ENCODE data around the gene SSTR3.
"Not testable (repeated sequence)": the region's sequence is repeated elsewhere in the genome, so short reads cannot be mapped to it uniquely, and the experiment has no call there.

Gene SSTR3

DNA sequence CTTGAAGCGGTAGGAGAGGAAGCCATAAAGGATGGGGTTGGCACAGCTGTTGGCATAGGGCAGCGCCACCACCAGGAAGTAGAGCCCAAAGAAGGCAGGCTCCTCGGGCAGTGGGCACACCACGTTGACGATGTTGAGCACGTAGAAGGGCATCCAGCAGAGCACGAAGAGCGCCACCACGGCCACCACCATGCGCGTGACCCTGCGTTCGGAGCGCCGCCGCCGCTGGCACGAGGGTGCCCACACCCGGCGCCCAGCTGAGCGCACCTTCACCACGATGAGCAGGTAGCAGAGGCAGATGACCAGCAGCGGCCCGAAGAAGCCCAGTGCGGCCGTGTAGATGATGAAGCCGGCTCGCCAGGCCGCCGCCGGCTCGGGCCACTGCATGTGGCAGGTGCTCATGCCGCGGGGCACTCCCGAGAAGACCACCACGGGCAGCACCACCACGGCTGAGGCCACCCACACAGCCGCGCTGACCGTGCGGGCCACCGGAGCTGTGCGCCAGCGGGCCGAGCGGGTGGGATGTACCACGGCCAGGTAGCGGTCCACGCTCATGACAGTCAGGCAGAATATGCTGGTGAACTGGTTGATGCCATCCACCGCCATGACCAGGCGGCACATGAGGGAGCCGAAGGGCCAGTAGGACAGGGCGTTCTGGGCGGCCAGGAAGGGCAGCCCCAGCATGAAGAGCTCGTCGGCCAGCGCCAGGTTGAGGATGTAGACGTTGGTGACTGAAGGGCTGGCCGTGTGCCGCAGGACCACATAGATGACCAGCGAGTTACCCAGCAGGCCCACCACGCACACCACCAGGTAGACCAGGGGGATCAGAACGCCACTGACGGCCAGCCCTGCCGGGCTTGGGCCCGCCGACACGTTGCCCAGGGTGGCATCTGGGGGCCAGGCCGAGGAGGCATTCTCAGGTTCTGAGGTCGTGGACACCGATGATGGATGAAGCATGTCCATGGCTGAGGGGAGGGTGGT, 5.1 kb downstream of the SSTR3 start:
- Histone ChIP-seq H3K36me3 (ENCODE audit: control insufficient read depth in 2 of 2, insufficient read depth in 2 of 2, low read length in 2 of 2) (no peaks in the 10 kb centered on the region), H3K4me3 (ENCODE audit: low read length in 2 of 2) (no peak overlapping the region), H3K4me1 (ENCODE audit: control insufficient read depth, insufficient read depth, low read length) (no peaks in the 10 kb centered on the region), H3K27me3 (ENCODE audit: control insufficient read depth in 1 of 2, insufficient read depth in 2 of 2, low read length in 2 of 2) (peaks cover 0 to 9% of the 10 kb centered on the region in 2 donors), H3K27ac (ENCODE audit: low read length) (no peak overlapping the region), H3K9ac (ENCODE audit: low read length in 2 of 2) (no peak overlapping the region), H3K9me3 (ENCODE audit: control insufficient read depth in 2 of 2, low read length in 2 of 2) (no peaks in the 10 kb centered on the region)

DNA sequence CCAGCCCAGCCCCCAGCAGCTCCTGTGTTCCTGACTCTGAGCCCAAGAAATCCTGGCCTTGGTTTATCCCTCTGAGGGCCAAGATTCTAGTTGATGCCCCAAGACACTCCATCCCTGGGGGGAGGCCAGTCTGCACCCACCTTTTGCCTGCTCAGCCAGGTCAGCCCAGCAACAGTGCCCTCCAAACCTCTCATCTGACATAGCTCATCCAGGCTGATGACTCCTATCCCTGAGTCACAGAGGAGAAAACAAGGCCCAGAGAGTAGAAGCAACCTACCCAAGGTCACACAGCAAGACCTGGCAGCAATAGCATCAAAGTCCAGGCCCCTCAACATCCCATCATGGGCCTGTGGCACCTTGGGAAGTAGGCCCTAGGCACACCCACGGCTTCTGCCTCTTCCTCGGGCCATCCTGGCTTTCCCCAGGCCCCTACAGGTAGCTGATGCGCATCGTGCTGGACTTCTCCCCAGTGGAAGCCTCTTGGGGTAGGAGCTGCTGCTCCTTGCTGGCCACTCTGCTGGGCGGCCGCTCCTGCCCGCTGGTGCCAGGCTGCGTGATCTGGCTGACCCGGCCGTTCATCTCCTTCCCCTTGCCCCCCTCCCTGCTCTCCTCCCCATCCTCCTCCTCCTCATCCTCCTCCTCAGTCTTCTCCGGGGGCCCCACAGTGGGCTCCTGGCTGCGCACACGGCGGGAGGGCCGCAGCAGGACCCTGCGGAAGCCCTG, 6.0 kb downstream of the SSTR3 start:
- no peaks in the 10 kb centered on the region for H3K4me1 ChIP-seq (ENCODE audit: control insufficient read depth, insufficient read depth, low read length)
- peaks cover 0 to 6% of the 10 kb centered on the region in 2 donors for H3K27me3 ChIP-seq (ENCODE audit: control insufficient read depth in 1 of 2, insufficient read depth in 2 of 2, low read length in 2 of 2)
- H3K36me3 ChIP-seq (ENCODE audit: control insufficient read depth in 2 of 2, insufficient read depth in 2 of 2, low read length in 2 of 2): no peaks in the 10 kb centered on the region
- no peak overlapping the region for H3K9ac ChIP-seq (ENCODE audit: low read length in 2 of 2)
- H3K27ac ChIP-seq (ENCODE audit: low read length): no peak overlapping the region
- H3K9me3 ChIP-seq (ENCODE audit: control insufficient read depth in 2 of 2, low read length in 2 of 2): no peaks in the 10 kb centered on the region
- H3K4me3 ChIP-seq (ENCODE audit: low read length in 2 of 2): no peak overlapping the region

DNA sequence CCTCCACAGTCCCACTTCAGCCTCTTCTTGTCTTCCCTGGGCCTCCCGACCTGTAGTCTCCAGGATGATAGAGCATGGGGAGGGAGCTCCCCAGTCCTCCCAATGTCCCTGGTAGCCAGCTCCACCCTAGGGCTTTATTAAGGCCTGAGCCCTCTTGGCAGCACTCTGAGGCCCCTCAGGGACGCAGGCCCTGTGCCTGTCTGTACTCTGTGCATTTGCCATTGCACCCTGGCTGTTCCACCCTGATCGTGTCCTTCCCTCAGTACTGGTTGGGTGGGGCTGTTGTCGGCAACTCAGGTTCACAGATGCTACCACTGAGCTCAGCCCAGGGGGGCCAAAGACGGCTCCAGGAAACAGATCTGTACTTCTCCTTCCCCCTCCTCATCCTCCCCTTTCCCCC, 7.2 kb downstream of the SSTR3 start:
- no peak overlapping the region for H3K4me3 ChIP-seq (ENCODE audit: low read length in 2 of 2)
- no peaks in the 10 kb centered on the region for H3K36me3 ChIP-seq (ENCODE audit: control insufficient read depth in 2 of 2, insufficient read depth in 2 of 2, low read length in 2 of 2)
- no peaks in the 10 kb centered on the region for H3K4me1 ChIP-seq (ENCODE audit: control insufficient read depth, insufficient read depth, low read length)
- H3K9me3 ChIP-seq (ENCODE audit: control insufficient read depth in 2 of 2, low read length in 2 of 2): no peaks in the 10 kb centered on the region
- no peak overlapping the region for H3K27ac ChIP-seq (ENCODE audit: low read length)
- no peak overlapping the region for H3K9ac ChIP-seq (ENCODE audit: low read length in 2 of 2)
- peaks cover 0 to 3% of the 10 kb centered on the region in 2 donors for H3K27me3 ChIP-seq (ENCODE audit: control insufficient read depth in 1 of 2, insufficient read depth in 2 of 2, low read length in 2 of 2)

DNA sequence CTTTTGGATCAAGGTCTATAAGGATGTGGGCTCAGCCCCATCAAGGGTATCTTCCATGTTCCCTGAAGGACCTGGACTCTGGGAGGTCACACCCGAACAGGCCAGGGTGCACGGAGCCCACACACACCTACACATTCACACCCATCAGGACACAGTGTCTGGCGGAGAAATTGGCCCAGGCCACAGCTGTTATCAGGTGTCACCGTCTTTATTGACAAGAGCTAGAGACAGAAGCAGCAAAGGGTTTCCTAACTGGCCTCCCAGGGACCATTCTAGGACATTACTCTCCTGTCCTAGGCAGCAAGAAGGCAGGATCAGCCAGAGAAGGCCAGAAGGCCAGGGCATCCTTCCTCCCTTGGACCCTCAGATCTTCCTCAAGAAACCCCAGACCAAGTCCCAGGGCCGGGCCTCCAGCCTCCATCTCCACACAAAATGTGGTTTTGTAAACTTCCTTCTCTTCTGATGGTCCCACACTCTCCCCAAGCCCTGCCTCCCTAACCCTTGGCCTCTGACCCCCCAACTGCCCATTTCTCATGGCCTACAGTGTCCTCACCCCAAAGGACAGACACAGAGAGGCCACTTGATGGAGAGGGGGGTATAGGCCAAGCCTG, 8.1 kb downstream of the SSTR3 start:
- Histone ChIP-seq H3K36me3 (ENCODE audit: control insufficient read depth in 2 of 2, insufficient read depth in 2 of 2, low read length in 2 of 2) (no peaks in the 10 kb centered on the region), H3K4me1 (ENCODE audit: control insufficient read depth, insufficient read depth, low read length) (peaks cover 6% of the 10 kb centered on the region), H3K9me3 (ENCODE audit: control insufficient read depth in 2 of 2, low read length in 2 of 2) (no peaks in the 10 kb centered on the region), H3K4me3 (ENCODE audit: low read length in 2 of 2) (no peak overlapping the region), H3K9ac (ENCODE audit: low read length in 2 of 2) (no peak overlapping the region), H3K27me3 (ENCODE audit: control insufficient read depth in 1 of 2, insufficient read depth in 2 of 2, low read length in 2 of 2) (peaks cover 0 to 2% of the 10 kb centered on the region in 2 donors), H3K27ac (ENCODE audit: low read length) (no peak overlapping the region)

GRCh38 chr22:37203354-37204044, 8.8 kb downstream of the SSTR3 start:
- H3K27ac ChIP-seq (ENCODE audit: low read length): no peak overlapping the region
- H3K27me3 ChIP-seq (ENCODE audit: control insufficient read depth in 1 of 2, insufficient read depth in 2 of 2, low read length in 2 of 2): peaks cover 0 to 2% of the 10 kb centered on the region in 2 donors
- H3K9me3 ChIP-seq (ENCODE audit: control insufficient read depth in 2 of 2, low read length in 2 of 2): no peaks in the 10 kb centered on the region
- no peak overlapping the region for H3K4me3 ChIP-seq (ENCODE audit: low read length in 2 of 2)
- H3K4me1 ChIP-seq (ENCODE audit: control insufficient read depth, insufficient read depth, low read length): peaks cover 11% of the 10 kb centered on the region
- H3K36me3 ChIP-seq (ENCODE audit: control insufficient read depth in 2 of 2, insufficient read depth in 2 of 2, low read length in 2 of 2): no peaks in the 10 kb centered on the region
- H3K9ac ChIP-seq (ENCODE audit: low read length in 2 of 2): no peak overlapping the region

DNA sequence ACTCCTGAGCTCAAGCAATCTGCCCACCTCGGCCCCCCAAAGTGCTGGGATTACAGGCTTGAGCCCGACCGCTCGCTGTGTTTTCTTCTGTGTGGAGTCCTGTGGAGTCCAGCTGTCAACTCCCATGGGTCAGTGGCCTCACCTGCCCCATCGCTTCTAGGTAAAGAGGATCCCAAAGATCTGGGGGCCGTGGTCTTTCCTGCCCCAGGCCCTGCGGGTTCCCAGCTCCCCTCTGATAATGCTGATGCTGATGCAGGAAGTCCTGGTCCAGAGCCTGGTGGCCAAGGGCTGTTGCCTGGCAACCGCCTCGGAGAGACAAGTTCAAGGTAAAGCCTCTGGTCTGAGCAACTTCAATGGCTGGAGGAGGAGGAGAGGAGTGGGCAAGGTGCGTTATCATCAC, 9.6 kb downstream of the SSTR3 start:
- Histone ChIP-seq H3K9me3 (ENCODE audit: control insufficient read depth in 2 of 2, low read length in 2 of 2) (no peaks in the 10 kb centered on the region), H3K4me3 (ENCODE audit: low read length in 2 of 2) (no peak overlapping the region), H3K9ac (ENCODE audit: low read length in 2 of 2) (no peak overlapping the region), H3K4me1 (ENCODE audit: control insufficient read depth, insufficient read depth, low read length) (peaks cover 17% of the 10 kb centered on the region), H3K27me3 (ENCODE audit: control insufficient read depth in 1 of 2, insufficient read depth in 2 of 2, low read length in 2 of 2) (no peaks in the 10 kb centered on the region), H3K27ac (ENCODE audit: low read length) (no peak overlapping the region), H3K36me3 (ENCODE audit: control insufficient read depth in 2 of 2, insufficient read depth in 2 of 2, low read length in 2 of 2) (no peaks in the 10 kb centered on the region)

DNA sequence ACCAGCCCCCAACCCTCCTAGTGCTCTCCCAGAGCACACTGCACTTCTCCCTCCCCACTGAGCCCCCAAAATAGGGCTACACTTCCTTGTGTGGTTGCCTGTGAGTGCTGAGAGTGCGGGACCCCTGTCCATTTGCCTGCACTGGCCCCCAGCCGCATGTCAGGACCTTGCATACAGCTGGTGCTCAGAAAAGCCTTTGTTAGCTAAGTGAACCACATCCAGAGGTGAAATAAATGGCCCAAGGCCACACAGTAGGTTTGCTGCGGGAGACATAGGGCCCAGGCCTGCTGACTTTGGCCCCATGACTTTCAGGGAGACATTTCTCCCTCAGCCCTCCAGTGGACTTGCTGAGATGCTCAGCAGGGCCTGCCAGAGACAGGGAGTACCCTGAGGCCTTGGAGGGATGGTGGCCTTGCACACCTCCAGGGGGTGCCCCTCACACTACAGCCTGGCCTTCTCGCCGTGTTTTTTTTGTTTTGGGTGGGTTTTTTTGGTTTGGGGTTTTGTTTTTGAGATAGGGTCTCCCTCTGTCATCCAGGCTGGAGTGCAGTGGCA, 10.2 kb downstream of the SSTR3 start:
- no peaks in the 10 kb centered on the region for H3K36me3 ChIP-seq (ENCODE audit: control insufficient read depth in 2 of 2, insufficient read depth in 2 of 2, low read length in 2 of 2)
- H3K9ac ChIP-seq (ENCODE audit: low read length in 2 of 2): no peak overlapping the region
- H3K9me3 ChIP-seq (ENCODE audit: control insufficient read depth in 2 of 2, low read length in 2 of 2): no peaks in the 10 kb centered on the region
- no peaks in the 10 kb centered on the region for H3K27me3 ChIP-seq (ENCODE audit: control insufficient read depth in 1 of 2, insufficient read depth in 2 of 2, low read length in 2 of 2)
- peaks cover 24% of the 10 kb centered on the region for H3K4me1 ChIP-seq (ENCODE audit: control insufficient read depth, insufficient read depth, low read length)
- no peak overlapping the region for H3K27ac ChIP-seq (ENCODE audit: low read length)
- H3K4me3 ChIP-seq (ENCODE audit: low read length in 2 of 2): no peak overlapping the region

GRCh38 chr22:37201443-37201820, 10.8 kb downstream of the SSTR3 start:
- not testable (repeated sequence) for H3K4me3 ChIP-seq (ENCODE audit: low read length in 2 of 2); H3K9ac ChIP-seq (ENCODE audit: low read length in 2 of 2); H3K9me3 ChIP-seq (ENCODE audit: control insufficient read depth in 2 of 2, low read length in 2 of 2); H3K27me3 ChIP-seq (ENCODE audit: control insufficient read depth in 1 of 2, insufficient read depth in 2 of 2, low read length in 2 of 2); H3K36me3 ChIP-seq (ENCODE audit: control insufficient read depth in 2 of 2, insufficient read depth in 2 of 2, low read length in 2 of 2); H3K27ac ChIP-seq (ENCODE audit: low read length)
- peaks cover 30% of the 10 kb centered on the region for H3K4me1 ChIP-seq (ENCODE audit: control insufficient read depth, insufficient read depth, low read length)

DNA sequence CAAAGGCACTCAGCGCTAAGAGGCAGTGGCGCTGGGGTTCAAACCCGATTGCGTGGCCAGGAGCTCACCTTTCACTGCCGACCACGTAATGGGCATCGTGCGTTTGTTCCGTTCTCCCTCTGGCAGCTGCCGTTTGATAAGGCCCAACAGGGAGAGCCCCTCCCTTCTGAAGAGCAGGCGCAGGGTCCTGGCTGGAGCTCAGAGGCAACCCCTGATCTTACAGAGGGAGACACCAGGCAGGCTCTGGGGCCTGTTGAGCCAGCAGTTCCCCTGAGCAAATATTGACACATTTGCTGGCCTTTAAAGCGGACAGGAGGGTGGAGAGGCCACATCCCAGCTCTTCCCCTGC, 12.5 kb downstream of the SSTR3 start:
- Histone ChIP-seq H3K27ac (ENCODE audit: low read length) (no peak overlapping the region), H3K4me1 (ENCODE audit: control insufficient read depth, insufficient read depth, low read length) (peaks cover 35% of the 10 kb centered on the region), H3K9ac (ENCODE audit: low read length in 2 of 2) (peak overlapping the region; percentile 75 to 79), H3K27me3 (ENCODE audit: control insufficient read depth in 1 of 2, insufficient read depth in 2 of 2, low read length in 2 of 2) (no peaks in the 10 kb centered on the region), H3K4me3 (ENCODE audit: low read length in 2 of 2) (peak overlapping the region; percentile 44 to 87), H3K36me3 (ENCODE audit: control insufficient read depth in 2 of 2, insufficient read depth in 2 of 2, low read length in 2 of 2) (no peaks in the 10 kb centered on the region), H3K9me3 (ENCODE audit: control insufficient read depth in 2 of 2, low read length in 2 of 2) (no peaks in the 10 kb centered on the region)

DNA sequence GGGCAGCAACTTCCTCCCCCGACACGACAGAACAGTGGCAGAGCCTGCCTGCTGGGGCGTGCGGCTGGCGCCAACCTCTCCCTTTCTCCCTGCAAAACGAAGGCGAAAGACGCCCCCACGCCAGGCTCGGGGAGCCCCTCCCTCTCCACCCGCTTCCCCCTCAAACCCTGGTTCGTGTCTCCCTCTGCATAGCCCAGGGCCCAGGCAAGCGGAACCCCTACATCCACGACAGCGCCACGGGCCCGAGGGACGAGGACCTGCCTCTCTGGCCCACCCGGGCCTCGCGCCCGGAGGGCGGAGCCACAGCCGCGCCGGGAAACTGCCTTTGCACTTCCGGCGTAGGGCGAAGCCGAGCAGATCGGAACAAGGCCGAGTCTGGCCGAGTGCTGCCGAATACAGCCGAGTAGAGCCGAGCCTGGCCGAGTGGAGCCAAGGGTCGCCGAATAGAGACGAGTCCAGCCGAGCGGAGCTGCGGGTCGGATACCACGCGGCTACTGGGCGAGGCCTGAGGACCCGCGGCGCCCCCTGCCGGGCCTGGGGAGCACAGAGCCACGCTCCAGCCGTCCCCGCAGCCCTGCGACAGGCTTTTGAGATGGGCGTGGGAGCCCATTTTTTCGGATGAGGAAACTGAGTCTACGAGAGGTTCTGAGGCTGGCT, 13.0 kb downstream of the SSTR3 start:
- Histone ChIP-seq H3K9me3 (ENCODE audit: control insufficient read depth in 2 of 2, low read length in 2 of 2) (no peaks in the 10 kb centered on the region), H3K4me1 (ENCODE audit: control insufficient read depth, insufficient read depth, low read length) (peaks cover 35% of the 10 kb centered on the region), H3K4me3 (ENCODE audit: low read length in 2 of 2) (peak overlapping the region; percentile 87 to 94), H3K27me3 (ENCODE audit: control insufficient read depth in 1 of 2, insufficient read depth in 2 of 2, low read length in 2 of 2) (no peaks in the 10 kb centered on the region), H3K36me3 (ENCODE audit: control insufficient read depth in 2 of 2, insufficient read depth in 2 of 2, low read length in 2 of 2) (no peaks in the 10 kb centered on the region), H3K27ac (ENCODE audit: low read length) (peak overlapping the region; percentile 89), H3K9ac (ENCODE audit: low read length in 2 of 2) (peak overlapping the region; percentile 84 to 88)
